ENCODE measurements around the gene PF4V1.

Gene PF4V1

GRCh38 chr4:73860181-73860580, 7.1 kb downstream of the PF4V1 start:
- no peak overlapping the region for H3K27ac ChIP-seq (ENCODE audit: low read length)
- H3K27me3 ChIP-seq (ENCODE audit: control insufficient read depth, insufficient read depth, low read length) = no peaks in the 10 kb centered on the region
- DNase-seq (ENCODE audit: low read depth, low spot score) = no peak
- H3K4me3 ChIP-seq (ENCODE audit: low read length) = no peak overlapping the region
- no CpG with 5 or more reads among the region's 4 CpGs for WGBS (ENCODE audit: insufficient coverage, insufficient read length)
- no peaks in the 10 kb centered on the region for H3K36me3 ChIP-seq (ENCODE audit: control insufficient read depth, insufficient read depth, low read length)
- no peaks in the 10 kb centered on the region for H3K9me3 ChIP-seq (ENCODE audit: control insufficient read depth, insufficient read depth, low read length)
- no peaks in the 10 kb centered on the region for H3K4me1 ChIP-seq (ENCODE audit: control insufficient read depth, insufficient read depth, low read length)

DNA sequence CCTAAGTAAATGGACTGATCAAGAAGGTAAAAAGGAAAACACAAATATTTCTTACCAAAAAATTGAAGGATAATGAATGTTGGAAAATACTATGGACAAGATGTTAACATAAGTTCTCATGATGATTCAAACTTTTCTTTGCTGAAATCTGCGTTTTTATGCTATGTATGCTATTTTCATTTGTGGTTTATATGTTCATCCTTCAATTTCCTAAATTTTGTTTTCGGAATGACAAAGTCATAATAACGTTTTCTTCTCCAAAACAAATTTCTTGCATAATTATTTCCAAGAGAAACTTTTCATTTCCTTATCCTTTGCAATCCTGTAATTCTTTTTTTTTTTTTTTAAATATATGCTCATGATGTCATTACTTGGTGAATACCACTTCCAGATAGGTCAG, 7.8 kb downstream of the PF4V1 start:
- WGBS (ENCODE audit: insufficient coverage, insufficient read length) = no CpG with 5 or more reads among the region's 3 CpGs
- Histone ChIP-seq H3K27ac (ENCODE audit: low read length) (no peak overlapping the region), H3K36me3 (ENCODE audit: control insufficient read depth, insufficient read depth, low read length) (no peaks in the 10 kb centered on the region), H3K4me1 (ENCODE audit: control insufficient read depth, insufficient read depth, low read length) (no peaks in the 10 kb centered on the region), H3K4me3 (ENCODE audit: low read length) (no peak overlapping the region), H3K9me3 (ENCODE audit: control insufficient read depth, insufficient read depth, low read length) (no peaks in the 10 kb centered on the region), H3K27me3 (ENCODE audit: control insufficient read depth, insufficient read depth, low read length) (no peaks in the 10 kb centered on the region)
- no peak for DNase-seq (ENCODE audit: low read depth, low spot score)

- H3K36me3 ChIP-seq (ENCODE audit: control insufficient read depth, insufficient read depth, low read length) = no peaks in the 10 kb centered on the region
- no peak overlapping the region for H3K27ac ChIP-seq (ENCODE audit: low read length)
- no peaks in the 10 kb centered on the region for H3K9me3 ChIP-seq (ENCODE audit: control insufficient read depth, insufficient read depth, low read length)
- WGBS (ENCODE audit: insufficient coverage, insufficient read length) = no CpG with 5 or more reads among the region's 1 CpG
- H3K4me3 ChIP-seq (ENCODE audit: low read length) = no peak overlapping the region
- no peaks in the 10 kb centered on the region for H3K4me1 ChIP-seq (ENCODE audit: control insufficient read depth, insufficient read depth, low read length)
- no peak for DNase-seq (ENCODE audit: low read depth, low spot score)
- no peaks in the 10 kb centered on the region for H3K27me3 ChIP-seq (ENCODE audit: control insufficient read depth, insufficient read depth, low read length)
These were observed 9.2 kb downstream of the PF4V1 start for GRCh38 chr4:73862322-73862721.

DNA sequence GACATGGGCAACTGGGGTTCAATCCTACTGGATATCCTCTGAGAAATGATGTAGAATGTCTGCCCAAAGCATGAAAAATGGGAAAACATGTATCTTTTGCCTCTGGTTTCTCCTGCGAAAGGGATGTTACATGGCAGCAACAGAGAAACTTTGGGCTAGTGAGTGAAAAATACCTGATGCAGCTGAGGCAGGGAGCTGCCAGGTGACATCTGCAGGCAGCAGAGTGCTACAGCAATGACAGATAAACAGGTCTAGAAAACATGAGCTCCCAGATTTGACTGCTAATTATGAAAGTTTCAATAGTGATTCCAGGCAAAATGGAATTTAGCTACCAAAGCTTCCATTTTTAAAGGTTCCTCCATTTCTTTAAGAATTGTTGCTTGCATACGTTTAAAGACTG, 11.3 kb downstream of the PF4V1 start:
- no CpG with 5 or more reads among the region's 2 CpGs for WGBS (ENCODE audit: insufficient coverage, insufficient read length)
- no peaks in the 10 kb centered on the region; the same call in 1 of the 2 replicates for H3K27me3 ChIP-seq (ENCODE audit: control insufficient read depth, insufficient read depth, low read length)

GRCh38 chr4:73864961-73865360, 11.9 kb downstream of the PF4V1 start:
- Histone ChIP-seq H3K9me3 (ENCODE audit: control insufficient read depth, insufficient read depth, low read length) (no peaks in the 10 kb centered on the region), H3K27me3 (ENCODE audit: control insufficient read depth, insufficient read depth, low read length) (peaks cover 2% of the 10 kb centered on the region; the same call in 1 of the 2 replicates), H3K4me3 (ENCODE audit: low read length) (no peak overlapping the region), H3K36me3 (ENCODE audit: control insufficient read depth, insufficient read depth, low read length) (no peaks in the 10 kb centered on the region), H3K4me1 (ENCODE audit: control insufficient read depth, insufficient read depth, low read length) (no peaks in the 10 kb centered on the region), H3K27ac (ENCODE audit: low read length) (no peak overlapping the region)
- DNase-seq (ENCODE audit: low read depth, low spot score) = no peak
- no CpG with 5 or more reads among the region's 8 CpGs for WGBS (ENCODE audit: insufficient coverage, insufficient read length)

More for the DNA sequence above, 11.3 kb downstream of the PF4V1 start:
- Histone ChIP-seq H3K36me3 (ENCODE audit: control insufficient read depth, insufficient read depth, low read length) (no peaks in the 10 kb centered on the region), H3K27ac (ENCODE audit: low read length) (no peak overlapping the region), H3K9me3 (ENCODE audit: control insufficient read depth, insufficient read depth, low read length) (no peaks in the 10 kb centered on the region), H3K4me3 (ENCODE audit: low read length) (no peak overlapping the region), H3K4me1 (ENCODE audit: control insufficient read depth, insufficient read depth, low read length) (no peaks in the 10 kb centered on the region)
- DNase-seq (ENCODE audit: low read depth, low spot score) = no peak

GRCh38 chr4:73865431-73866096, 12.5 kb downstream of the PF4V1 start:
- no peak for DNase-seq (ENCODE audit: low read depth, low spot score)
- H3K4me1 ChIP-seq (ENCODE audit: control insufficient read depth, insufficient read depth, low read length) = no peaks in the 10 kb centered on the region
- no peaks in the 10 kb centered on the region for H3K9me3 ChIP-seq (ENCODE audit: control insufficient read depth, insufficient read depth, low read length)
- H3K27me3 ChIP-seq (ENCODE audit: control insufficient read depth, insufficient read depth, low read length) = peaks cover 2% of the 10 kb centered on the region; the same call in 1 of the 2 replicates
- whole genome bisulfite sequencing (ENCODE audit: insufficient coverage, insufficient read length) = no CpG with 5 or more reads among the region's 5 CpGs
- H3K4me3 ChIP-seq (ENCODE audit: low read length) = no peak overlapping the region
- H3K36me3 ChIP-seq (ENCODE audit: control insufficient read depth, insufficient read depth, low read length) = no peaks in the 10 kb centered on the region
- no peak overlapping the region for H3K27ac ChIP-seq (ENCODE audit: low read length)

- Histone ChIP-seq H3K36me3 (ENCODE audit: control insufficient read depth, insufficient read depth, low read length) (no peaks in the 10 kb centered on the region), H3K9me3 (ENCODE audit: control insufficient read depth, insufficient read depth, low read length) (no peaks in the 10 kb centered on the region), H3K4me3 (ENCODE audit: low read length) (no peak overlapping the region), H3K4me1 (ENCODE audit: control insufficient read depth, insufficient read depth, low read length) (no peaks in the 10 kb centered on the region), H3K27me3 (ENCODE audit: control insufficient read depth, insufficient read depth, low read length) (peaks cover 2% of the 10 kb centered on the region; the same call in 1 of the 2 replicates), H3K27ac (ENCODE audit: low read length) (no peak overlapping the region)
- no peak for DNase-seq (ENCODE audit: low read depth, low spot score)
- WGBS (ENCODE audit: insufficient coverage, insufficient read length) = no CpG with 5 or more reads among the region's 2 CpGs
These were observed 13.2 kb downstream of the PF4V1 start for GRCh38 chr4:73866246-73866645.

DNA sequence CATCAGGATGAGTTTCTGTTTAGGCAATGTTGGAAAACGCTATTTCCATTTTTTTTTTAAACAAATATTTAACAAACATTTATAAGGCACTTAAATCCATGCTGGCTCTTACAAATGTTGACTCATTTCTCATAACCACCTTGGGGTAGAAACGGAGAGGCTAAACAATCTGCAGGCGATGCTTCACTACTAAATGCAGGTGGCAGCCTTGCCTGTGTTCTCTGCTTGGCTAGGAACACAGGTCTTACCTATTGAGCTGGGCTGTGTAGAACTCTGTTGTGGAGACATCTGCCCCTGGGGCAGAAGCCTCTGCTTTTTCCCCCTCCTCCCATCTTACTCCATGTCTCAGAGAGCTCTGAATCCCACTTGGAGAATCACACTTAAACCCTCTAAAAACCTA, 14.7 kb downstream of the PF4V1 start:
- no CpG with 5 or more reads among the region's 3 CpGs for whole genome bisulfite sequencing (ENCODE audit: insufficient coverage, insufficient read length)
- no peak for DNase-seq (ENCODE audit: low read depth, low spot score)
- Histone ChIP-seq H3K4me1 (ENCODE audit: control insufficient read depth, insufficient read depth, low read length) (no peaks in the 10 kb centered on the region), H3K4me3 (ENCODE audit: low read length) (no peak overlapping the region), H3K9me3 (ENCODE audit: control insufficient read depth, insufficient read depth, low read length) (no peaks in the 10 kb centered on the region), H3K27me3 (ENCODE audit: control insufficient read depth, insufficient read depth, low read length) (peaks cover 2% of the 10 kb centered on the region; the same call in 1 of the 2 replicates), H3K36me3 (ENCODE audit: control insufficient read depth, insufficient read depth, low read length) (no peaks in the 10 kb centered on the region), H3K27ac (ENCODE audit: low read length) (no peak overlapping the region)

GRCh38 chr4:73868206-73869129, 15.4 kb downstream of the PF4V1 start:
- H3K27ac ChIP-seq (ENCODE audit: low read length) = no peak overlapping the region
- peak overlapping the region; percentile 69; the same call in 1 of the 2 replicates for H3K4me3 ChIP-seq (ENCODE audit: low read length)
- no CpG with 5 or more reads among the region's 16 CpGs for WGBS (ENCODE audit: insufficient coverage, insufficient read length)
- no peaks in the 10 kb centered on the region for H3K9me3 ChIP-seq (ENCODE audit: control insufficient read depth, insufficient read depth, low read length)
- H3K4me1 ChIP-seq (ENCODE audit: control insufficient read depth, insufficient read depth, low read length) = no peaks in the 10 kb centered on the region
- H3K27me3 ChIP-seq (ENCODE audit: control insufficient read depth, insufficient read depth, low read length) = peaks cover 2% of the 10 kb centered on the region; the same call in 1 of the 2 replicates
- no peak for DNase-seq (ENCODE audit: low read depth, low spot score)
- no peaks in the 10 kb centered on the region for H3K36me3 ChIP-seq (ENCODE audit: control insufficient read depth, insufficient read depth, low read length)

GRCh38 chr4:73869130-73870055, 16.3 kb downstream of the PF4V1 start, which contains the start of gene CXCL1:
Gene CXCL1, plus strand, starts transcription at chr4:73869393. Its CDS starts 78 bp downstream, at chr4:73869471.
- H3K9me3 ChIP-seq (ENCODE audit: control insufficient read depth, insufficient read depth, low read length) = no peaks in the 10 kb centered on the region
- H3K4me3 ChIP-seq (ENCODE audit: low read length) = peak within 1 kb of the TSS; percentile 69
- no peaks in the 10 kb centered on the region for H3K4me1 ChIP-seq (ENCODE audit: control insufficient read depth, insufficient read depth, low read length)
- no peak within 1 kb of the TSS for H3K27ac ChIP-seq (ENCODE audit: low read length)
- DNase-seq (ENCODE audit: low read depth, low spot score) = no peak
- peaks cover 2% of the 10 kb centered on the region; the same call in 1 of the 2 replicates for H3K27me3 ChIP-seq (ENCODE audit: control insufficient read depth, insufficient read depth, low read length)
- no peaks in the 10 kb centered on the region for H3K36me3 ChIP-seq (ENCODE audit: control insufficient read depth, insufficient read depth, low read length)
- WGBS (ENCODE audit: insufficient coverage, insufficient read length) = no CpG with 5 or more reads among the region's 61 CpGs
